Keratinocyte (primary cell): ENCODE data around the gene TENM3. TPM values are rescaled to one million over a fixed set of nuclear protein-coding genes. Genes with fewer than 3 reads are reported as not detected.

Experiments used
- DNase-seq: peaks from one replicate; pipeline ENCODE4 v3.0.0-alpha.2; 2011; ENCODE audit warnings: low read depth, missing footprints, low spot score
- FAIRE-seq: peaks from 2 replicates; lab custom pipeline; 2011; peaks lifted over from hg19 to GRCh38; lab: Jason Lieb, UNC
- H2AFZ ChIP-seq: 2 replicates; pipeline ENCODE4 v1.6.0; 2012; ENCODE audit warnings: low read length, control low read depth, inconsistent platforms; ENCODE audit not compliant: control insufficient read depth
- H3K27ac ChIP-seq: 2 replicates; pipeline ENCODE4 v1.5.1; 2011; ENCODE audit warnings: low read length; ENCODE audit not compliant: control insufficient read depth, insufficient read depth
- H3K27me3 ChIP-seq: 3 replicates; pipeline ENCODE4 v1.6.0; 2011; ENCODE audit warnings: low read length; ENCODE audit not compliant: control insufficient read depth, insufficient read depth; ENCODE audit errors: extremely low read depth
- H3K36me3 ChIP-seq, 2 experiments: 2 replicates in 1 of 2; 3 replicates in 1 of 2; pipeline ENCODE4 v1.5.1; 2011; ENCODE audit warnings: low read length in 2 of 2, mild to moderate bottlenecking in 1 of 2; ENCODE audit not compliant: control insufficient read depth in 2 of 2, insufficient read depth in 2 of 2; ENCODE audit errors: extremely low read depth in 1 of 2
- H3K4me1 ChIP-seq: 3 replicates; pipeline ENCODE4 v1.5.1; 2011; ENCODE audit warnings: low read length; ENCODE audit not compliant: control insufficient read depth, insufficient read depth; ENCODE audit errors: extremely low read depth
- H3K4me2 ChIP-seq: 3 replicates; pipeline ENCODE4 v1.6.0; 2011; ENCODE audit warnings: low read depth, low read length; ENCODE audit not compliant: control insufficient read depth, insufficient read depth; ENCODE audit errors: extremely low read depth
- H3K4me3 ChIP-seq, 3 experiments: fragments of 200-600 bp in 1 of 3; sonication (generic) in 1 of 3; 2 replicates in 2 of 3; 3 replicates in 1 of 3; pipeline ENCODE4 v1.5.1; 2011 to 2016; ENCODE audit warnings: low read length in 3 of 3, mild to moderate bottlenecking in 3 of 3, control low read depth in 2 of 3, inconsistent platforms in 1 of 3, low read depth in 1 of 3, mixed read lengths in 1 of 3, mixed run types in 1 of 3, moderate library complexity in 1 of 3; ENCODE audit not compliant: control insufficient read depth in 2 of 3, insufficient read depth in 2 of 3; ENCODE audit errors: extremely low read depth in 1 of 3
- H3K79me2 ChIP-seq: 2 replicates; pipeline ENCODE4 v1.6.0; 2012; ENCODE audit warnings: low read length; ENCODE audit not compliant: control insufficient read depth, insufficient read depth
- H3K9ac ChIP-seq: 3 replicates; pipeline ENCODE4 v1.6.0; 2011; ENCODE audit warnings: low read length; ENCODE audit not compliant: control insufficient read depth, insufficient read depth; ENCODE audit errors: extremely low read depth
- H3K9me1 ChIP-seq: 3 replicates; pipeline ENCODE4 v1.6.0; 2011; ENCODE audit warnings: low read length; ENCODE audit not compliant: control insufficient read depth, insufficient read depth; ENCODE audit errors: extremely low read depth
- H3K9me3 ChIP-seq: 2 replicates; pipeline ENCODE4 v1.5.1; 2012; ENCODE audit warnings: low read depth, low read length; ENCODE audit not compliant: control insufficient read depth
- H4K20me1 ChIP-seq: 3 replicates; pipeline ENCODE4 v1.6.0; 2011; ENCODE audit warnings: low read length; ENCODE audit not compliant: control insufficient read depth, insufficient read depth; ENCODE audit errors: extremely low read depth
- EZH2 ChIP-seq: IDR thresholded peaks from one replicate; pipeline ENCODE4 v1.6.1; 2012; ENCODE audit warnings: inconsistent platforms, mild to moderate bottlenecking, low read length, moderate library complexity
- dilution Hi-C: fragments of 300-500 bp; cut with MboI; formaldehyde crosslinking; loops from one replicate; pipeline ENCODE4 v1.7.0; 2020; ENCODE audit warnings: low sequenced_read_pairs; ENCODE audit not compliant: extremely low pct_ligation_motif_present
- polyA plus RNA-seq, 5 experiments: library from polyadenylated mRNA; depleted of rRNA in 3 of 5; stranded (reverse) in 3 of 5; stranded (forward) in 1 of 5; unstranded in 1 of 5; fragments of >200 nt; gene quantifications; 1 replicate in 1 of 5; 2 replicates in 3 of 5; 3 replicates in 1 of 5; pipeline versions ENCODE4 v1.2.1 to v1.2.3, GENCODE V29; 2011 to 2012; ENCODE audit warnings: missing spikeins in 2 of 5, low read depth in 1 of 5, low replicate concordance in 1 of 5
- TF ChIP-seq, protein P1 (sequence below), 3 experiments: IDR thresholded peaks in 1 of 3; conservative IDR thresholded peaks in 1 of 3; optimal IDR thresholded peaks in 1 of 3; 2 replicates in 2 of 3; 3 replicates in 1 of 3; pipeline versions ENCODE3 to v1.5.1; 2011; ENCODE audit warnings: low read length in 3 of 3, mild to moderate bottlenecking in 3 of 3, moderate library complexity in 2 of 3, control low read depth in 1 of 3, inconsistent platforms in 1 of 3; ENCODE audit not compliant: insufficient read depth in 2 of 3; ENCODE audit errors: extremely low read depth in 1 of 3

TENM3 gene
- polyA plus RNA-seq, 1 donor (not counting 4 experiments of a cell fraction or from before 2014, with no cell fraction given): 17.0 TPM

DNA sequence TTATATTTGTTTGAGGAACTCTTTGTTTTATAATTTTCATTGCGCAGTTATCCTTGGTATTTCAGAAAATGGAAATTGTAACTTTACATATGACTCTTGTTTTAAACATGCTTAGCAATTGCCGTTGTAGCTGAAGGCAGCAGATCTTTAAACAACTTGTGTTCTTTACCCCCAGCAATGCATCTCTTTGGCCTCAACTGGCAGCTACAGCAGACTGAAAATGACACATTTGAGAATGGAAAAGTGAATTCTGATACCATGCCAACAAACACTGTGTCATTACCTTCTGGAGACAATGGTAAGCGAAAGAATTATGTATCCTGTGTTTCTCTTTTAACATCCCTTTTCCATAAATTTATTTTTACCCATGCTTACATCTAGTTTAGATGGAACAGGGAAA lies 410.4 kb downstream of the TENM3 start:
- H3K4me1 ChIP-seq: no peaks in the 10 kb centered on the region
- H3K9me3 ChIP-seq: no peaks in the 10 kb centered on the region
- H3K79me2 ChIP-seq: no peaks in the 10 kb centered on the region
- no peaks in the 10 kb centered on the region for H3K9me1 ChIP-seq
- DNase-seq: no peak
- H3K27me3 ChIP-seq: no peaks in the 10 kb centered on the region
- H3K36me3 ChIP-seq: no peaks in the 10 kb centered on the region
- H3K4me2 ChIP-seq: no peak overlapping the region
- no peak overlapping the region for H2AFZ ChIP-seq
- no peak for FAIRE-seq
- H4K20me1 ChIP-seq: no peaks in the 10 kb centered on the region
- no peak overlapping the region for H3K9ac ChIP-seq
- dilution Hi-C loops: no loop called here
- no peak overlapping the region for H3K4me3 ChIP-seq
- no peak overlapping the region for H3K27ac ChIP-seq
- TF ChIP-seq EZH2: no peak
- TF ChIP-seq, protein P1, sequence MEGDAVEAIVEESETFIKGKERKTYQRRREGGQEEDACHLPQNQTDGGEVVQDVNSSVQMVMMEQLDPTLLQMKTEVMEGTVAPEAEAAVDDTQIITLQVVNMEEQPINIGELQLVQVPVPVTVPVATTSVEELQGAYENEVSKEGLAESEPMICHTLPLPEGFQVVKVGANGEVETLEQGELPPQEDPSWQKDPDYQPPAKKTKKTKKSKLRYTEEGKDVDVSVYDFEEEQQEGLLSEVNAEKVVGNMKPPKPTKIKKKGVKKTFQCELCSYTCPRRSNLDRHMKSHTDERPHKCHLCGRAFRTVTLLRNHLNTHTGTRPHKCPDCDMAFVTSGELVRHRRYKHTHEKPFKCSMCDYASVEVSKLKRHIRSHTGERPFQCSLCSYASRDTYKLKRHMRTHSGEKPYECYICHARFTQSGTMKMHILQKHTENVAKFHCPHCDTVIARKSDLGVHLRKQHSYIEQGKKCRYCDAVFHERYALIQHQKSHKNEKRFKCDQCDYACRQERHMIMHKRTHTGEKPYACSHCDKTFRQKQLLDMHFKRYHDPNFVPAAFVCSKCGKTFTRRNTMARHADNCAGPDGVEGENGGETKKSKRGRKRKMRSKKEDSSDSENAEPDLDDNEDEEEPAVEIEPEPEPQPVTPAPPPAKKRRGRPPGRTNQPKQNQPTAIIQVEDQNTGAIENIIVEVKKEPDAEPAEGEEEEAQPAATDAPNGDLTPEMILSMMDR (optimal IDR thresholded peaks at IDR 0.05 in 1 of 3, IDR thresholded peaks at IDR 0.05 in 1 of 3, conservative IDR thresholded peaks at IDR 0.05 in 1 of 3; ENCODE audit: extremely low read depth in 1 of 3, insufficient read depth in 2 of 3, low read length in 3 of 3): no peak

DNA sequence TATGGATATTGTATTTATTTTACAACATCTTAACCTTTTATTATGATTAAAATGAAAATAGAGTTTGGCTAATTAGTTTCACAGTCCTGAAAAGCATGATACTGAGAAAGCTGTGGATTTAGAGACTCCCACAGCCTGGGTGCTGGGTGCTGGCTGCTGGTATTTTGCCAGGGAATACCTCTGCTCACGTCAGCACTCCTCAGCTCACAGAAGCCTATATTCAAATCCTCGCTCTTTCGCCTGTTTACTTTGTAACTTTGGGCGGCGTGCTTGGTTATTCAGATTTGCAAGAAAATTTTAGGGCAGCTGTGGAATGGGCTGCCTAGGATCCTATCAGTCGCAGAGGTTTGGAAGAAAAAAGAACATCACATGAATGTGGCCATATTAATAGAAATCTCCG lies 412.1 kb downstream of the TENM3 start:
- Histone ChIP-seq H3K9ac (no peak overlapping the region), H3K79me2 (no peaks in the 10 kb centered on the region), H3K9me3 (no peaks in the 10 kb centered on the region), H4K20me1 (no peaks in the 10 kb centered on the region), H2AFZ (no peak overlapping the region), H3K4me1 (no peaks in the 10 kb centered on the region), H3K9me1 (no peaks in the 10 kb centered on the region), H3K36me3 (no peaks in the 10 kb centered on the region), H3K27me3 (no peaks in the 10 kb centered on the region), H3K27ac (no peak overlapping the region), H3K4me3 (no peak overlapping the region), H3K4me2 (no peak overlapping the region)
- dilution Hi-C loops: no loop called here
- FAIRE-seq (no peak), DNase-seq (no peak)
- TF ChIP-seq, protein P1 (optimal IDR thresholded peaks at IDR 0.05 in 1 of 3, IDR thresholded peaks at IDR 0.05 in 1 of 3, conservative IDR thresholded peaks at IDR 0.05 in 1 of 3; ENCODE audit: extremely low read depth in 1 of 3, insufficient read depth in 2 of 3, low read length in 3 of 3): no peak
- TF ChIP-seq EZH2: no peak
